ENCODE measurements around the gene FBXW11. TPM values are rescaled to one million over a fixed set of nuclear protein-coding genes. Genes with fewer than 3 reads are reported as not detected.

FBXW11 gene
- polyA plus RNA-seq, 1 experiment: 77.1 TPM

- POLR2A ChIA-PET: interaction anchor here (0.6 to 1.1 kb wide), 4 partner anchors 31 to 289 kb away, joined by 3 to 5 read pairs (median 4); partner anchors contain the start of gene FBXW11
These were observed 52.4 kb downstream of the FBXW11 start for GRCh38 chr5:171953860-171954701.

DNA sequence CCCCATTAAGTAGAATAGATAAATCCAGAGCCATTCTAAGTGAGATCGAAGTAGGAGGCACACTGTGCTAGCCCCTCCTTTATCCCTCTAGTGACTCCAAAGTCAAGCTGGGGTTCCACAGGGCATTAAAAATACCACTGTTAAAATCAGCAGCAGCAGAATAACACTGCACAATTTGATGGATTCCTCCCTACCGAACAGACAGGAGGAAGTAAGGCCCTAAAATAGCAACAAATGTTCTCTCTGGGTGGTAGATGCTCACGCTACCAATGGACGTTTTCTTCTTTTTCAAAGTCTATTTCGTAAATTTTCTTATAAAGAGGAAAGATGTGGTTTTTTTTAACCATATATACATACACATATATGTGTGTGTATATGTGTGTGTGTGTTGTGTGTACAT, 54.4 kb downstream of the FBXW11 start:
- Histone ChIP-seq H3K9me3 (ENCODE audit: control insufficient read depth, insufficient read depth, low read length) (no peaks in the 10 kb centered on the region), H3K4me3 (ENCODE audit: low read depth, low read length) (no peak overlapping the region), H3K27me3 (ENCODE audit: control insufficient read depth, insufficient read depth, low read length) (no peaks in the 10 kb centered on the region), H3K27ac (ENCODE audit: low read depth, low read length) (no peak overlapping the region)
- ChIA-PET CTCF (no interaction called here), POLR2A (no interaction called here)
- TF ChIP-seq, protein P1, sequence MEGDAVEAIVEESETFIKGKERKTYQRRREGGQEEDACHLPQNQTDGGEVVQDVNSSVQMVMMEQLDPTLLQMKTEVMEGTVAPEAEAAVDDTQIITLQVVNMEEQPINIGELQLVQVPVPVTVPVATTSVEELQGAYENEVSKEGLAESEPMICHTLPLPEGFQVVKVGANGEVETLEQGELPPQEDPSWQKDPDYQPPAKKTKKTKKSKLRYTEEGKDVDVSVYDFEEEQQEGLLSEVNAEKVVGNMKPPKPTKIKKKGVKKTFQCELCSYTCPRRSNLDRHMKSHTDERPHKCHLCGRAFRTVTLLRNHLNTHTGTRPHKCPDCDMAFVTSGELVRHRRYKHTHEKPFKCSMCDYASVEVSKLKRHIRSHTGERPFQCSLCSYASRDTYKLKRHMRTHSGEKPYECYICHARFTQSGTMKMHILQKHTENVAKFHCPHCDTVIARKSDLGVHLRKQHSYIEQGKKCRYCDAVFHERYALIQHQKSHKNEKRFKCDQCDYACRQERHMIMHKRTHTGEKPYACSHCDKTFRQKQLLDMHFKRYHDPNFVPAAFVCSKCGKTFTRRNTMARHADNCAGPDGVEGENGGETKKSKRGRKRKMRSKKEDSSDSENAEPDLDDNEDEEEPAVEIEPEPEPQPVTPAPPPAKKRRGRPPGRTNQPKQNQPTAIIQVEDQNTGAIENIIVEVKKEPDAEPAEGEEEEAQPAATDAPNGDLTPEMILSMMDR (IDR thresholded peaks at IDR 0.05; ENCODE audit: low read depth, low read length): no peak
- DNase-seq (ENCODE audit: low read depth, low spot score): no peak

More at GRCh38 chr5:171953860-171954701, 52.4 kb downstream of the FBXW11 start:
- Histone ChIP-seq H3K27me3 (ENCODE audit: control insufficient read depth, insufficient read depth, low read length) (no peaks in the 10 kb centered on the region), H3K4me3 (ENCODE audit: low read depth, low read length) (no peak overlapping the region), H3K27ac (ENCODE audit: low read depth, low read length) (peak overlapping the region; percentile 58), H3K9me3 (ENCODE audit: control insufficient read depth, insufficient read depth, low read length) (no peaks in the 10 kb centered on the region)
- CTCF ChIA-PET: interaction anchor here (1.8 kb wide), 1 partner anchor 42 kb away, joined by 6 read pairs; no protein-coding TSS in a partner anchor
- DNase-seq (ENCODE audit: low read depth, low spot score): peak; percentile 42
- TF ChIP-seq, protein P1 (IDR thresholded peaks at IDR 0.05; ENCODE audit: low read depth, low read length): no peak

- ChIA-PET POLR2A (no interaction called here), CTCF (no interaction called here)
- H3K9me3 ChIP-seq (ENCODE audit: control insufficient read depth, insufficient read depth, low read length): no peaks in the 10 kb centered on the region
- no peak overlapping the region for H3K27ac ChIP-seq (ENCODE audit: low read depth, low read length)
- TF ChIP-seq, protein P1 (IDR thresholded peaks at IDR 0.05; ENCODE audit: low read depth, low read length): no peak
- DNase-seq (ENCODE audit: low read depth, low spot score): no peak
- no peak overlapping the region for H3K4me3 ChIP-seq (ENCODE audit: low read depth, low read length)
- no peaks in the 10 kb centered on the region for H3K27me3 ChIP-seq (ENCODE audit: control insufficient read depth, insufficient read depth, low read length)
These were observed 55.2 kb downstream of the FBXW11 start for GRCh38 chr5:171951218-171951617.

DNA sequence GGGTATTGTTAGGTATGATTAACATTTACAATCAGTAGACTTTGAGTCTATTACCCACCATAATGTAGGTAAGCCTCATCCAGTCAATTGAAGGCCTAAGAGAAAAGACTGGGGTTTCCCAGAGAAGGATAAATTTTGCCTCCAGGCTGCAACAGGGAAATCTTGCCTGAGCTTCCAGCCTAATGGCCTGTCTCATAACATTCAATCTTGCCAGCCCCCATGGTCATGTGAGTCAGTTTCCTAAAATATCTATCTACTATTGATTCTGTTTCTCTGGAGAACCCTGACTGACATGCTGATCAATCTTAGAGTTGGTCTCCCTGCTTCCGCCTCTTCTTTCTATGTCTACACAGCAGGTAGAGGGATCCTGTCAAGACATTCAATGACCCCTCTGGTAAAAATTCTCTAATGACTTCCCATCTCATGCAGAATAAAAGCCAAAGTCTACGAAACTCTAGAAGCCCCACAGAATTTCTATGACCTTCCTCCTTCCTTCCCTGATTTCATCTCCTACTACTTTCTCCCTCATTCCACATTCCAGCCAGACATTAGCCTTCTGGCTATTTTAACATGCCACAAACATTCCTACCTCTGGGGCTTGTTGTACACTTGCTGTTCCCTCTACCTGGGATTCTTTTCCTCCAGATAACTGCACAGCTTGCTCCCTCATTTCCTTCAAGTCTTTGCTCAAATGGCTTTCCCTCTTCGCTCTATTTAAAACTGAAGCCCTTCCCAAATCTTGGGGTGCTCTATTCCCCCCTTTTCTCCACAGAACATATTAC, 60.2 kb downstream of the FBXW11 start:
- Histone ChIP-seq H3K27ac (ENCODE audit: low read depth, low read length) (no peak overlapping the region), H3K4me3 (ENCODE audit: low read depth, low read length) (no peak overlapping the region), H3K9me3 (ENCODE audit: control insufficient read depth, insufficient read depth, low read length) (no peaks in the 10 kb centered on the region; the same call in 1 of the 2 replicates), H3K27me3 (ENCODE audit: control insufficient read depth, insufficient read depth, low read length) (no peaks in the 10 kb centered on the region)
- TF ChIP-seq, protein P1 (IDR thresholded peaks at IDR 0.05; ENCODE audit: low read depth, low read length): peak; percentile 12; the same call in 1 of the 2 replicates
- CTCF ChIA-PET: interaction anchor here (1.0 to 1.4 kb wide), 3 partner anchors 12 to 38 kb away, joined by 3 read pairs; no protein-coding TSS in a partner anchor
- no peak for DNase-seq (ENCODE audit: low read depth, low spot score)
- POLR2A ChIA-PET: no interaction called here

Measured in AG04450 (cell line).